WTC11 (cell line): ENCODE data around the gene LMOD1. TPM values are rescaled to one million over a fixed set of nuclear protein-coding genes. Genes with fewer than 3 reads are reported as not detected.

Experiments used
- ATAC-seq: fragments of 200-7000 bp; cut with Tn5 transposase; 2 replicates; pipeline ENCODE4 v1.10.0; 2021; ENCODE audit warnings: mild to moderate bottlenecking, moderate library complexity
- CTCF ChIA-PET: fragments of 300-600 bp; sonication (Branson Sonifier 250); formaldehyde crosslinking; loops from one replicate; lab custom pipeline; 2021; ENCODE audit warnings: antibody characterized with exemption; lab: Charles Lee
- POLR2A ChIA-PET: fragments of 350-600 bp; sonication (Branson Sonifier 250); formaldehyde crosslinking; loops from one replicate; lab custom pipeline; 2021; ENCODE audit warnings: antibody characterized with exemption; lab: Charles Lee
- DNase-seq: peaks from one replicate; pipeline ENCODE4 v3.0.0; 2021; ENCODE audit warnings: low spot score
- H3K27ac Mint-ChIP-seq: 2 replicates; pipeline ENCODE4 v1.8.0; 2021; ENCODE audit warnings: mixed read lengths
- H3K27me3 Mint-ChIP-seq: 2 replicates; pipeline ENCODE4 v1.8.0; 2021; ENCODE audit warnings: low read depth, mild to moderate bottlenecking, moderate library complexity, mixed read lengths
- H3K36me3 Mint-ChIP-seq: 2 replicates; pipeline ENCODE4 v1.8.0; 2021; ENCODE audit warnings: mixed read lengths
- H3K4me1 Mint-ChIP-seq: 2 replicates; pipeline ENCODE4 v1.8.0; 2022; ENCODE audit warnings: mixed read lengths
- H3K4me3 Mint-ChIP-seq: 2 replicates; pipeline ENCODE4 v1.8.0; 2021; ENCODE audit warnings: mild to moderate bottlenecking, moderate library complexity, mixed read lengths
- H3K9me3 Mint-ChIP-seq: 2 replicates; pipeline ENCODE4 v1.8.0; 2021; ENCODE audit warnings: mixed read lengths
- CREM ChIP-seq: sonication (generic); formaldehyde crosslinking; IDR thresholded peaks from 2 replicates; pipeline ENCODE4 v1.8.1; 2022; ENCODE audit warnings: mild to moderate bottlenecking, missing genetic modification reagents, moderate library complexity
- IRF2 ChIP-seq: sonication (generic); formaldehyde crosslinking; IDR thresholded peaks from 2 replicates; pipeline ENCODE4 v1.8.0; 2022; ENCODE audit warnings: low read depth, missing genetic modification reagents, borderline replicate concordance
- KAT7 ChIP-seq: sonication (generic); formaldehyde crosslinking; IDR thresholded peaks from 2 replicates; pipeline ENCODE4 v1.8.1; 2023; ENCODE audit warnings: missing genetic modification reagents, mild to moderate bottlenecking, borderline replicate concordance
- MYBL2 ChIP-seq: sonication (generic); formaldehyde crosslinking; IDR thresholded peaks from 2 replicates; pipeline ENCODE4 v1.8.1; 2023; ENCODE audit warnings: mild to moderate bottlenecking, moderate library complexity, missing genetic modification reagents
- ZBTB21 ChIP-seq: sonication (generic); formaldehyde crosslinking; IDR thresholded peaks from 2 replicates; pipeline ENCODE4 v1.8.1; 2023; ENCODE audit warnings: mild to moderate bottlenecking, missing genetic modification reagents, borderline replicate concordance
- ZNF121 ChIP-seq: sonication (generic); formaldehyde crosslinking; IDR thresholded peaks from 2 replicates; pipeline ENCODE4 v1.8.0; 2023; ENCODE audit warnings: missing genetic modification reagents
- ZNF416 ChIP-seq: fragments of 250-450 bp; sonication (Bioruptor Pico); IDR thresholded peaks from 2 replicates; pipeline ENCODE4 v1.9.0; 2021; ENCODE audit warnings: mild to moderate bottlenecking, inconsistent platforms
- ZNF423 ChIP-seq: fragments of 250-450 bp; sonication (Bioruptor Pico); IDR thresholded peaks from 2 replicates; pipeline ENCODE4 v2.1.2; 2022; ENCODE audit warnings: mild to moderate bottlenecking, moderate library complexity
- total RNA-seq: library from RNA; stranded (reverse); gene quantifications from 3 replicates; pipeline ENCODE4 v1.2.3, GENCODE V29; 2021
- TF ChIP-seq, protein P1 (sequence below): sonication (generic); formaldehyde crosslinking; IDR thresholded peaks from 2 replicates; pipeline ENCODE4 v1.8.1; 2023; ENCODE audit warnings: mild to moderate bottlenecking, missing genetic modification reagents
- TF ChIP-seq, protein P2 (sequence below): fragments of 200-600 bp; IDR thresholded peaks from 2 replicates; pipeline ENCODE4 v1.8.0; 2022; ENCODE audit warnings: antibody characterized with exemption
- TF ChIP-seq, protein P3 (sequence below): sonication (generic); formaldehyde crosslinking; IDR thresholded peaks from 2 replicates; pipeline ENCODE4 v1.8.0; 2022; ENCODE audit warnings: missing genetic modification reagents
- TF ChIP-seq, protein P4 (sequence below): sonication (generic); formaldehyde crosslinking; conservative IDR thresholded peaks from 2 replicates; pipeline ENCODE4 v1.8.1; 2023; ENCODE audit warnings: mild to moderate bottlenecking, low read depth, missing genetic modification reagents, moderate library complexity
- TF ChIP-seq, protein P5 (sequence below): fragments of 250-450 bp; sonication (Bioruptor Pico); IDR thresholded peaks from 2 replicates; pipeline ENCODE4 v1.9.0; 2021; ENCODE audit warnings: mild to moderate bottlenecking
- TF ChIP-seq, protein P6 (sequence below): sonication (generic); formaldehyde crosslinking; IDR thresholded peaks from 2 replicates; pipeline ENCODE4 v1.8.0; 2023; ENCODE audit warnings: mild to moderate bottlenecking, missing genetic modification reagents

LMOD1 gene
- total RNA-seq, 1 experiment from 2014 or later, result 1.5 TPM

DNA sequence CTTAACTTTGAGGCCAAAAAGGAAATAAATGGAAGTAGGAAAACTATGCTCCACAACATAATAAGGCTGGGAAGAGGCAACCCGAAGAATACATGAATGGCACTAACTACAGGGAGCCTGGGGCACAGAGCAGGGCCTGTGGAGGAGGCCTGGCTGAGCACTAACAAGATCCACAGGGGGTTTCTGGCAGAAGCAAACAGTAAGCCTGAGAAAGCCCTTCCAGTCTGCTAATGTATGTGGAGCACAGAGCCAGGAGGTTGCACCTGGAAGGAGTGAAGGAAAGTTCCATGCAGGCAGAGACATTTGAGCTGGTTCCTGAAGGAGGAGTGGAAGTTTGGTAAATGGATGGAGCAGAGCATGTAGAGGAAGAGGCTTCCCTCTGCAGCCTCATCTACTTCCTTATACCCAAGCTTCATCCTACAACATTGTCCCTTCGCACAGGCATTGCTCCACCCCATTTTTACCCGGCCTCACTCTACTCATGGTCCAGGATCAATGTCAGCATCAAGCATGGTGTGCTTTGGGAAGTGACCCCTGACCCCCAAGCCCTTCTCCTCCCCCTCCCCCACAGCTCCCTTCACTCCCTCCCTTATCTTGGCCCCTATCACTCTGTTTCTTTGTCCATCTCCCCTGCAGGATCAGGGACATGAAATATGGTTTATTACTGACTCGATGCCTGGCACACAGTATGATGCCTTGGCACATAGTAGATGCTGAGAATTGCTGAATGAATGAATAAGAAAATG, 34.3 kb downstream of the LMOD1 start:
- ChIA-PET POLR2A (interaction anchor here (1.0 kb wide), 1 partner anchor 30 kb away, joined by 3 read pairs; no protein-coding TSS in a partner anchor), CTCF (interaction anchor here (0.8 to 2.1 kb wide), 2 partner anchors 16 to 294 kb away, joined by 3 to 17 read pairs; no protein-coding TSS in a partner anchor)
- TF ChIP-seq ZNF416 (CRISPR knock-in tag) (no peak), ZNF423 (peak; percentile 85)
- TF ChIP-seq, protein P1, sequence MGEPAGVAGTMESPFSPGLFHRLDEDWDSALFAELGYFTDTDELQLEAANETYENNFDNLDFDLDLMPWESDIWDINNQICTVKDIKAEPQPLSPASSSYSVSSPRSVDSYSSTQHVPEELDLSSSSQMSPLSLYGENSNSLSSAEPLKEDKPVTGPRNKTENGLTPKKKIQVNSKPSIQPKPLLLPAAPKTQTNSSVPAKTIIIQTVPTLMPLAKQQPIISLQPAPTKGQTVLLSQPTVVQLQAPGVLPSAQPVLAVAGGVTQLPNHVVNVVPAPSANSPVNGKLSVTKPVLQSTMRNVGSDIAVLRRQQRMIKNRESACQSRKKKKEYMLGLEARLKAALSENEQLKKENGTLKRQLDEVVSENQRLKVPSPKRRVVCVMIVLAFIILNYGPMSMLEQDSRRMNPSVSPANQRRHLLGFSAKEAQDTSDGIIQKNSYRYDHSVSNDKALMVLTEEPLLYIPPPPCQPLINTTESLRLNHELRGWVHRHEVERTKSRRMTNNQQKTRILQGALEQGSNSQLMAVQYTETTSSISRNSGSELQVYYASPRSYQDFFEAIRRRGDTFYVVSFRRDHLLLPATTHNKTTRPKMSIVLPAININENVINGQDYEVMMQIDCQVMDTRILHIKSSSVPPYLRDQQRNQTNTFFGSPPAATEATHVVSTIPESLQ (CRISPR knock-in tag), result no peak
- H3K36me3 Mint-ChIP-seq, result no peaks in the 10 kb centered on the region
- peaks cover 12% of the 10 kb centered on the region for H3K4me1 Mint-ChIP-seq
- ATAC-seq (peak; percentile 61), DNase-seq (no peak)
- H3K4me3 Mint-ChIP-seq, result no peak overlapping the region
- no peaks in the 10 kb centered on the region for H3K9me3 Mint-ChIP-seq
- no peaks in the 10 kb centered on the region for H3K27me3 Mint-ChIP-seq
- H3K27ac Mint-ChIP-seq, result no peak overlapping the region

DNA sequence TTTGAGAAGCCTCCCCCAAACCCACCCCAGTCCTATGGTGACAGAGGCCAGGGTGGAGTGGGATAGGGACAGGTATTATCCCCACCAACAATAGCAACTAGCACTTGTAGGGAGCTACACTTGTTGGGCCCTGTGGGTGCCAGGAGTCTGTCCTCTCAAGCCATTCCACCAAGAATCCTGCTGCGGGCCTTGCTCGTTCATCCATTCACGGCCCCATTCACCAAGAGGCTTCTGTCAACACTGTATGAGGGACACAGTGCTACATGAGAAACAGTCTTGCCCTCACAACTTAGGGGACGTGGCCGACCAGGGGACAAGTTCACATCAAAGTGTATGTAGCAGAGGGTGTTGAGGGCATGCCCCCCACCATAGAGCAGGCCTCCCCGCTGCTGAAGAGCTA, 38.7 kb downstream of the LMOD1 start:
- Mint-ChIP-seq H3K36me3 (no peaks in the 10 kb centered on the region), H3K4me1 (peaks cover 8% of the 10 kb centered on the region), H3K4me3 (no peak overlapping the region), H3K27ac (no peak overlapping the region), H3K27me3 (no peaks in the 10 kb centered on the region), H3K9me3 (no peaks in the 10 kb centered on the region)
- ATAC-seq (no peak), DNase-seq (no peak)
- POLR2A ChIA-PET, result no interaction called here
- CTCF ChIA-PET, result interaction anchor here (1.5 to 5.8 kb wide), 2 partner anchors 12 to 228 kb away, joined by 4 to 30 read pairs; no protein-coding TSS in a partner anchor
- TF ChIP-seq IRF2 (CRISPR knock-in tag) (no peak), CREM (CRISPR knock-in tag) (no peak), ZNF121 (CRISPR knock-in tag) (no peak), ZBTB21 (no peak)

DNA sequence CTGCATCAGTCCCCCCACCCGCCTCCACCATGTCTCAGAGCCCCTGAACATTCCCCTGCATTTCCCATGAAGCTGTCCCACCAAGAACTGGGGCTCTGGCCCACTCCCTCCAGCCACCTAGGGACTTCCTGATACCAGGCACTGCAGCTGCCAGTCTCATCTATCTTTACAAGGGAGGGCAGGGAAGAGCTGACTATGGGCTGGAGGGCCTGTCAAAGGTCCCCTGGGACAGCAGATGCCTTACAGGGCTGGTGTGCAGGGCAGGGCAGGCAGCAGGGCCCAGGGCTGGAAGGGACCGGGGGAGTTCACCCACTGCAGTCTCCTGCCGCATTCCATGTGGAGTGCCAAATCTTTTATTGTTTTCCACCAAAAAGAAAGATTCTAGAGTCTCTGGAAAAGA, 40.0 kb downstream of the LMOD1 start:
- no peak overlapping the region for H3K4me3 Mint-ChIP-seq
- H3K9me3 Mint-ChIP-seq, result no peaks in the 10 kb centered on the region
- no peak for ATAC-seq
- ChIA-PET CTCF (interaction anchor here (1.0 to 5.8 kb wide), 2 partner anchors 10 to 34 kb away, joined by 3 to 30 read pairs; no protein-coding TSS in a partner anchor), POLR2A (no interaction called here)
- no peak for DNase-seq
- no peaks in the 10 kb centered on the region for H3K36me3 Mint-ChIP-seq
- H3K4me1 Mint-ChIP-seq, result no peaks in the 10 kb centered on the region
- H3K27ac Mint-ChIP-seq, result no peak overlapping the region
- no peaks in the 10 kb centered on the region for H3K27me3 Mint-ChIP-seq
- TF ChIP-seq, protein P2, sequence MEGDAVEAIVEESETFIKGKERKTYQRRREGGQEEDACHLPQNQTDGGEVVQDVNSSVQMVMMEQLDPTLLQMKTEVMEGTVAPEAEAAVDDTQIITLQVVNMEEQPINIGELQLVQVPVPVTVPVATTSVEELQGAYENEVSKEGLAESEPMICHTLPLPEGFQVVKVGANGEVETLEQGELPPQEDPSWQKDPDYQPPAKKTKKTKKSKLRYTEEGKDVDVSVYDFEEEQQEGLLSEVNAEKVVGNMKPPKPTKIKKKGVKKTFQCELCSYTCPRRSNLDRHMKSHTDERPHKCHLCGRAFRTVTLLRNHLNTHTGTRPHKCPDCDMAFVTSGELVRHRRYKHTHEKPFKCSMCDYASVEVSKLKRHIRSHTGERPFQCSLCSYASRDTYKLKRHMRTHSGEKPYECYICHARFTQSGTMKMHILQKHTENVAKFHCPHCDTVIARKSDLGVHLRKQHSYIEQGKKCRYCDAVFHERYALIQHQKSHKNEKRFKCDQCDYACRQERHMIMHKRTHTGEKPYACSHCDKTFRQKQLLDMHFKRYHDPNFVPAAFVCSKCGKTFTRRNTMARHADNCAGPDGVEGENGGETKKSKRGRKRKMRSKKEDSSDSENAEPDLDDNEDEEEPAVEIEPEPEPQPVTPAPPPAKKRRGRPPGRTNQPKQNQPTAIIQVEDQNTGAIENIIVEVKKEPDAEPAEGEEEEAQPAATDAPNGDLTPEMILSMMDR, result no peak
- TF ChIP-seq, protein P3, sequence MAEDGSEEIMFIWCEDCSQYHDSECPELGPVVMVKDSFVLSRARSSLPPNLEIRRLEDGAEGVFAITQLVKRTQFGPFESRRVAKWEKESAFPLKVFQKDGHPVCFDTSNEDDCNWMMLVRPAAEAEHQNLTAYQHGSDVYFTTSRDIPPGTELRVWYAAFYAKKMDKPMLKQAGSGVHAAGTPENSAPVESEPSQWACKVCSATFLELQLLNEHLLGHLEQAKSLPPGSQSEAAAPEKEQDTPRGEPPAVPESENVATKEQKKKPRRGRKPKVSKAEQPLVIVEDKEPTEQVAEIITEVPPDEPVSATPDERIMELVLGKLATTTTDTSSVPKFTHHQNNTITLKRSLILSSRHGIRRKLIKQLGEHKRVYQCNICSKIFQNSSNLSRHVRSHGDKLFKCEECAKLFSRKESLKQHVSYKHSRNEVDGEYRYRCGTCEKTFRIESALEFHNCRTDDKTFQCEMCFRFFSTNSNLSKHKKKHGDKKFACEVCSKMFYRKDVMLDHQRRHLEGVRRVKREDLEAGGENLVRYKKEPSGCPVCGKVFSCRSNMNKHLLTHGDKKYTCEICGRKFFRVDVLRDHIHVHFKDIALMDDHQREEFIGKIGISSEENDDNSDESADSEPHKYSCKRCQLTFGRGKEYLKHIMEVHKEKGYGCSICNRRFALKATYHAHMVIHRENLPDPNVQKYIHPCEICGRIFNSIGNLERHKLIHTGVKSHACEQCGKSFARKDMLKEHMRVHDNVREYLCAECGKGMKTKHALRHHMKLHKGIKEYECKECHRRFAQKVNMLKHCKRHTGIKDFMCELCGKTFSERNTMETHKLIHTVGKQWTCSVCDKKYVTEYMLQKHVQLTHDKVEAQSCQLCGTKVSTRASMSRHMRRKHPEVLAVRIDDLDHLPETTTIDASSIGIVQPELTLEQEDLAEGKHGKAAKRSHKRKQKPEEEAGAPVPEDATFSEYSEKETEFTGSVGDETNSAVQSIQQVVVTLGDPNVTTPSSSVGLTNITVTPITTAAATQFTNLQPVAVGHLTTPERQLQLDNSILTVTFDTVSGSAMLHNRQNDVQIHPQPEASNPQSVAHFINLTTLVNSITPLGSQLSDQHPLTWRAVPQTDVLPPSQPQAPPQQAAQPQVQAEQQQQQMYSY, result no peak
- TF ChIP-seq, protein P4, sequence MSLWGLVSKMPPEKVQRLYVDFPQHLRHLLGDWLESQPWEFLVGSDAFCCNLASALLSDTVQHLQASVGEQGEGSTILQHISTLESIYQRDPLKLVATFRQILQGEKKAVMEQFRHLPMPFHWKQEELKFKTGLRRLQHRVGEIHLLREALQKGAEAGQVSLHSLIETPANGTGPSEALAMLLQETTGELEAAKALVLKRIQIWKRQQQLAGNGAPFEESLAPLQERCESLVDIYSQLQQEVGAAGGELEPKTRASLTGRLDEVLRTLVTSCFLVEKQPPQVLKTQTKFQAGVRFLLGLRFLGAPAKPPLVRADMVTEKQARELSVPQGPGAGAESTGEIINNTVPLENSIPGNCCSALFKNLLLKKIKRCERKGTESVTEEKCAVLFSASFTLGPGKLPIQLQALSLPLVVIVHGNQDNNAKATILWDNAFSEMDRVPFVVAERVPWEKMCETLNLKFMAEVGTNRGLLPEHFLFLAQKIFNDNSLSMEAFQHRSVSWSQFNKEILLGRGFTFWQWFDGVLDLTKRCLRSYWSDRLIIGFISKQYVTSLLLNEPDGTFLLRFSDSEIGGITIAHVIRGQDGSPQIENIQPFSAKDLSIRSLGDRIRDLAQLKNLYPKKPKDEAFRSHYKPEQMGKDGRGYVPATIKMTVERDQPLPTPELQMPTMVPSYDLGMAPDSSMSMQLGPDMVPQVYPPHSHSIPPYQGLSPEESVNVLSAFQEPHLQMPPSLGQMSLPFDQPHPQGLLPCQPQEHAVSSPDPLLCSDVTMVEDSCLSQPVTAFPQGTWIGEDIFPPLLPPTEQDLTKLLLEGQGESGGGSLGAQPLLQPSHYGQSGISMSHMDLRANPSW (CRISPR knock-in tag), result no peak
- TF ChIP-seq, protein P5, sequence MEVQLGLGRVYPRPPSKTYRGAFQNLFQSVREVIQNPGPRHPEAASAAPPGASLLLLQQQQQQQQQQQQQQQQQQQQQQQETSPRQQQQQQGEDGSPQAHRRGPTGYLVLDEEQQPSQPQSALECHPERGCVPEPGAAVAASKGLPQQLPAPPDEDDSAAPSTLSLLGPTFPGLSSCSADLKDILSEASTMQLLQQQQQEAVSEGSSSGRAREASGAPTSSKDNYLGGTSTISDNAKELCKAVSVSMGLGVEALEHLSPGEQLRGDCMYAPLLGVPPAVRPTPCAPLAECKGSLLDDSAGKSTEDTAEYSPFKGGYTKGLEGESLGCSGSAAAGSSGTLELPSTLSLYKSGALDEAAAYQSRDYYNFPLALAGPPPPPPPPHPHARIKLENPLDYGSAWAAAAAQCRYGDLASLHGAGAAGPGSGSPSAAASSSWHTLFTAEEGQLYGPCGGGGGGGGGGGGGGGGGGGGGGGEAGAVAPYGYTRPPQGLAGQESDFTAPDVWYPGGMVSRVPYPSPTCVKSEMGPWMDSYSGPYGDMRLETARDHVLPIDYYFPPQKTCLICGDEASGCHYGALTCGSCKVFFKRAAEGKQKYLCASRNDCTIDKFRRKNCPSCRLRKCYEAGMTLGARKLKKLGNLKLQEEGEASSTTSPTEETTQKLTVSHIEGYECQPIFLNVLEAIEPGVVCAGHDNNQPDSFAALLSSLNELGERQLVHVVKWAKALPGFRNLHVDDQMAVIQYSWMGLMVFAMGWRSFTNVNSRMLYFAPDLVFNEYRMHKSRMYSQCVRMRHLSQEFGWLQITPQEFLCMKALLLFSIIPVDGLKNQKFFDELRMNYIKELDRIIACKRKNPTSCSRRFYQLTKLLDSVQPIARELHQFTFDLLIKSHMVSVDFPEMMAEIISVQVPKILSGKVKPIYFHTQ (CRISPR knock-in tag), result no peak
- TF ChIP-seq ZNF423 (no peak), KAT7 (CRISPR knock-in tag) (no peak), MYBL2 (CRISPR knock-in tag) (no peak)
- TF ChIP-seq, protein P6, sequence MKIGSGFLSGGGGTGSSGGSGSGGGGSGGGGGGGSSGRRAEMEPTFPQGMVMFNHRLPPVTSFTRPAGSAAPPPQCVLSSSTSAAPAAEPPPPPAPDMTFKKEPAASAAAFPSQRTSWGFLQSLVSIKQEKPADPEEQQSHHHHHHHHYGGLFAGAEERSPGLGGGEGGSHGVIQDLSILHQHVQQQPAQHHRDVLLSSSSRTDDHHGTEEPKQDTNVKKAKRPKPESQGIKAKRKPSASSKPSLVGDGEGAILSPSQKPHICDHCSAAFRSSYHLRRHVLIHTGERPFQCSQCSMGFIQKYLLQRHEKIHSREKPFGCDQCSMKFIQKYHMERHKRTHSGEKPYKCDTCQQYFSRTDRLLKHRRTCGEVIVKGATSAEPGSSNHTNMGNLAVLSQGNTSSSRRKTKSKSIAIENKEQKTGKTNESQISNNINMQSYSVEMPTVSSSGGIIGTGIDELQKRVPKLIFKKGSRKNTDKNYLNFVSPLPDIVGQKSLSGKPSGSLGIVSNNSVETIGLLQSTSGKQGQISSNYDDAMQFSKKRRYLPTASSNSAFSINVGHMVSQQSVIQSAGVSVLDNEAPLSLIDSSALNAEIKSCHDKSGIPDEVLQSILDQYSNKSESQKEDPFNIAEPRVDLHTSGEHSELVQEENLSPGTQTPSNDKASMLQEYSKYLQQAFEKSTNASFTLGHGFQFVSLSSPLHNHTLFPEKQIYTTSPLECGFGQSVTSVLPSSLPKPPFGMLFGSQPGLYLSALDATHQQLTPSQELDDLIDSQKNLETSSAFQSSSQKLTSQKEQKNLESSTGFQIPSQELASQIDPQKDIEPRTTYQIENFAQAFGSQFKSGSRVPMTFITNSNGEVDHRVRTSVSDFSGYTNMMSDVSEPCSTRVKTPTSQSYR (CRISPR knock-in tag), result no peak
